ENCODE data around the gene ZNF337.

DNA sequence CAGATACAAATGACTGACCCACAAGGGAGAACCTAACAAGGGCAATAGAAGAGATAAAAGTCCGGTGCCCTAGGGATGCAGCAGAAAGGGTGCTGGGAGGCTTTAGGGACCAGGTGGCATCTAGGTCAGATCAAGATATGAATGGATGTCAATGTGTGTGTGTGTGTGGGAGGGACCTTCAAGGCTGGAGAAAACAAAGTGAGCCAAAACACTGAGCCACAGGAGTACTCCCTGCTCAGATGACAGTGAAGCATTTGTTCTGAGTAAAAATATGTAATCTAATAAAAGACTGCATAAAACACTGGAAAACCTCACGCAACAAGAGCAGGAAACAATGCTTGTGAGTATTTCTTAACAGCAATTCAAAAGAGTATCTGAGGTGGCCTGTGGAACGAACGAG is 28.2 kb downstream of the ZNF337 start:
- TF ChIP-seq, protein P1, sequence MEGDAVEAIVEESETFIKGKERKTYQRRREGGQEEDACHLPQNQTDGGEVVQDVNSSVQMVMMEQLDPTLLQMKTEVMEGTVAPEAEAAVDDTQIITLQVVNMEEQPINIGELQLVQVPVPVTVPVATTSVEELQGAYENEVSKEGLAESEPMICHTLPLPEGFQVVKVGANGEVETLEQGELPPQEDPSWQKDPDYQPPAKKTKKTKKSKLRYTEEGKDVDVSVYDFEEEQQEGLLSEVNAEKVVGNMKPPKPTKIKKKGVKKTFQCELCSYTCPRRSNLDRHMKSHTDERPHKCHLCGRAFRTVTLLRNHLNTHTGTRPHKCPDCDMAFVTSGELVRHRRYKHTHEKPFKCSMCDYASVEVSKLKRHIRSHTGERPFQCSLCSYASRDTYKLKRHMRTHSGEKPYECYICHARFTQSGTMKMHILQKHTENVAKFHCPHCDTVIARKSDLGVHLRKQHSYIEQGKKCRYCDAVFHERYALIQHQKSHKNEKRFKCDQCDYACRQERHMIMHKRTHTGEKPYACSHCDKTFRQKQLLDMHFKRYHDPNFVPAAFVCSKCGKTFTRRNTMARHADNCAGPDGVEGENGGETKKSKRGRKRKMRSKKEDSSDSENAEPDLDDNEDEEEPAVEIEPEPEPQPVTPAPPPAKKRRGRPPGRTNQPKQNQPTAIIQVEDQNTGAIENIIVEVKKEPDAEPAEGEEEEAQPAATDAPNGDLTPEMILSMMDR (IDR thresholded peaks at IDR 0.05), result no peak
- no peak for TF ChIP-seq POLR2A (IDR thresholded peaks at IDR 0.05)

All from right lobe of liver (tissue), 4 donors.